ENCODE results near the gene CSTB.

CSTB gene

DNA sequence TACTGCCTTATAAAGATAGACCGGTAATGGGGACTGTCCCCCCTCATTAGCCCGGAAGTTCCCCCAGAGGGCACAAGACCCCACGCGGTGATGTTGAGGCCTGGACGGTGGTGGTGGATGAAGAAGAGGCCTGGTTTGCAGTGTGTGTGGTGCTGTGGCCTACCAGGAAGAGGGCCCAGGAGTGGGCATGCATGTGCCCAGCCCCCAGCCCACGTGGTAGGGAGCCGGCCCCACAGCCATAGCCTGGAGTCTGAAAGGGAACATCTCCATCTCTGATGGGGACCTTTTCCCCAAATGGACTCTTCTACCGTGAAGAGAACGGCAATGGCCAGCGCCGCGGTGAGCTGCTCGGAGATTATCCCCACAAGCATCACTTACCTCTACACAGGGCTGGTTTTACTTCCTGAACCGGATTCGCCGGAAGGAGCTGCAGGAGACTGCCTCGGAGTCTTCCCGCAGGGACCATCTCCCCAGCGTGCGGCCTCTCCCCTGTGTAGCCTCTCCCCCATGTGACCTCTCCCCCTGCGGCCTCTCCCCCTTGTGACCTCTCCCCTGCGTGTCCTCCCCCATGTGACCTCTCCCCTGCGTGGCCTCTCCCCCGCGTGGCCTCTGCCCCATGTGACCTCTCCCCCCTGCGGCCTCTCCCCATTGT lies 33.9 kb upstream of the CSTB start:
- Histone ChIP-seq H3K36me3 (ENCODE audit: control insufficient read depth, insufficient read depth, low read length) (peaks cover 15% of the 10 kb centered on the region; the same call in 1 of the 2 replicates), H3K27ac (ENCODE audit: low read depth, low read length) (no peak overlapping the region), H3K9me3 (ENCODE audit: control insufficient read depth, insufficient read depth, low read length) (no peaks in the 10 kb centered on the region), H3K27me3 (ENCODE audit: control insufficient read depth, insufficient read depth, low read length) (no peaks in the 10 kb centered on the region), H3K4me3 (ENCODE audit: low read depth, low read length) (no peak overlapping the region), H3K4me1 (ENCODE audit: control insufficient read depth, insufficient read depth, low read length) (peaks cover 14% of the 10 kb centered on the region), H3K9ac (ENCODE audit: low read depth, low read length) (no peak overlapping the region)

DNA sequence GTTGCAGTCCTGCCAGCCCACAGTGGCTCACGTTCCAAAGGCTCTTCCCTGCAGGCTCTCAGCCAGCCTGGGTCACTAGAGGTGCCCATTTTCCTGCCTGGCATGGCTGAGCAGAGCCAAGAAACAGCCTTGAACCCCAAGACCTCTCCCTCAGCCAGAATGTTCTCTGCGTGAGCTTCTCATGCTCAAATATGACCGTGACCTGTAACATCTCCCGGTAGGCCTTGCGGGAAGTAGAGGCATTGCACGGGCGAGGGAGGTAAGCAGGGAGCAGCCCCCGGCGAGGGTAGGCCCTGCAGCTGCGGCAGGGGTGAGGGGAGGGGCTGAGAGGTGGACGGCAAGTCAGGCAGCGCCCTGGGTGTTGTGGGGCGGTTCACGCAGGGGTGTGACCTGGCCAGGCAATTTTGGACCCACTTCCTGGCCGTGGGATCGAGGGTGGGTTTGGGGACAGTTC lies 33.3 kb upstream of the CSTB start:
- H3K27me3 ChIP-seq (ENCODE audit: control insufficient read depth, insufficient read depth, low read length) = no peaks in the 10 kb centered on the region
- H3K9ac ChIP-seq (ENCODE audit: low read depth, low read length) = no peak overlapping the region
- no peak overlapping the region for H3K27ac ChIP-seq (ENCODE audit: low read depth, low read length)
- peaks cover 18% of the 10 kb centered on the region for H3K36me3 ChIP-seq (ENCODE audit: control insufficient read depth, insufficient read depth, low read length)
- H3K4me1 ChIP-seq (ENCODE audit: control insufficient read depth, insufficient read depth, low read length) = peaks cover 8% of the 10 kb centered on the region; the same call in 1 of the 2 replicates
- H3K9me3 ChIP-seq (ENCODE audit: control insufficient read depth, insufficient read depth, low read length) = no peaks in the 10 kb centered on the region
- H3K4me3 ChIP-seq (ENCODE audit: low read depth, low read length) = no peak overlapping the region

DNA sequence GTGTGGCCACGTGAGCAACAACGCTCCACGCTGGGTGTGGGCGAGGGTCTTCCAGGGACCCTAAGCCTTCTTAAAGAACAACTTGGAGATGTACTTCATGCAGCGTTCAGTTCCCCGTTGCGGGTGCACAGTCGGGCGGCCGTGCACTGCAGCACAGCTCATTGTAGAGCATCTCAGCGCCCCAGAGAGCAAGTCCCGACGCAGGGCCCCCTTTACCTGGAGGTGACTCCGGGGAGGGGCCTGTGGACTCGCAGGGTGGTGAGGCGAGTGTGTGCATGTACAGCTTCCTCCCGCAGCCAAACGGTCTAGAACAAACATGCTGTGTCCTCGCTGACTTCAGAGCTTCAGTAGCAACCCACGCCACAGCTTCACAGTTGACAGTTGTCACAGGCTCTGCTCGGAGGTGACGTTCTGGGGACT lies 32.7 kb upstream of the CSTB start:
- H3K4me1 ChIP-seq (ENCODE audit: control insufficient read depth, insufficient read depth, low read length) = peaks cover 4% of the 10 kb centered on the region; the same call in 1 of the 2 replicates
- no peak overlapping the region for H3K9ac ChIP-seq (ENCODE audit: low read depth, low read length)
- no peak overlapping the region for H3K27ac ChIP-seq (ENCODE audit: low read depth, low read length)
- H3K27me3 ChIP-seq (ENCODE audit: control insufficient read depth, insufficient read depth, low read length) = no peaks in the 10 kb centered on the region
- H3K9me3 ChIP-seq (ENCODE audit: control insufficient read depth, insufficient read depth, low read length) = no peaks in the 10 kb centered on the region
- no peak overlapping the region for H3K4me3 ChIP-seq (ENCODE audit: low read depth, low read length)
- H3K36me3 ChIP-seq (ENCODE audit: control insufficient read depth, insufficient read depth, low read length) = peaks cover 23% of the 10 kb centered on the region

DNA sequence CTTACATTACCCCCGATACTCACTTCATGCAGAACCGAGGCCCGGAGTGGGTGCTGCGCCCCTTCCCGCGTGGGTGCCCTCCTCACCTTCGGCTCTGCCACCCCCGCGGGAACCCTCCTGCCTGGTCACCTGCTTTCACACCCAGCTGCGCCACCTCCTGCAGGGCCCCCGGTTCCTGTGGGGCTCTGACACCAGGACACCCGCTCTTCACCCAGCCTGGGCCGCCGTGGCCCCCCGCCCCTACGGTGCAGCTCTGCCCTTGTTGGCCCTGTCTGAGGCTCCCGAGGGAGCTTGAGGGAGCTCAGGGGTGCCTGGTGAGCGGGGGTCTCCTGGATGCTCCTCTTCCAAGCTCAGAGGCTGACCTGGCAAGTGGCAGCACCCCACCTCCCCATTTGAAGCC lies 32.3 kb upstream of the CSTB start:
- Histone ChIP-seq H3K36me3 (ENCODE audit: control insufficient read depth, insufficient read depth, low read length) (peaks cover 28% of the 10 kb centered on the region), H3K27me3 (ENCODE audit: control insufficient read depth, insufficient read depth, low read length) (no peaks in the 10 kb centered on the region), H3K4me1 (ENCODE audit: control insufficient read depth, insufficient read depth, low read length) (peaks cover 4% of the 10 kb centered on the region; the same call in 1 of the 2 replicates), H3K9me3 (ENCODE audit: control insufficient read depth, insufficient read depth, low read length) (no peaks in the 10 kb centered on the region), H3K27ac (ENCODE audit: low read depth, low read length) (no peak overlapping the region), H3K4me3 (ENCODE audit: low read depth, low read length) (no peak overlapping the region), H3K9ac (ENCODE audit: low read depth, low read length) (no peak overlapping the region)

DNA sequence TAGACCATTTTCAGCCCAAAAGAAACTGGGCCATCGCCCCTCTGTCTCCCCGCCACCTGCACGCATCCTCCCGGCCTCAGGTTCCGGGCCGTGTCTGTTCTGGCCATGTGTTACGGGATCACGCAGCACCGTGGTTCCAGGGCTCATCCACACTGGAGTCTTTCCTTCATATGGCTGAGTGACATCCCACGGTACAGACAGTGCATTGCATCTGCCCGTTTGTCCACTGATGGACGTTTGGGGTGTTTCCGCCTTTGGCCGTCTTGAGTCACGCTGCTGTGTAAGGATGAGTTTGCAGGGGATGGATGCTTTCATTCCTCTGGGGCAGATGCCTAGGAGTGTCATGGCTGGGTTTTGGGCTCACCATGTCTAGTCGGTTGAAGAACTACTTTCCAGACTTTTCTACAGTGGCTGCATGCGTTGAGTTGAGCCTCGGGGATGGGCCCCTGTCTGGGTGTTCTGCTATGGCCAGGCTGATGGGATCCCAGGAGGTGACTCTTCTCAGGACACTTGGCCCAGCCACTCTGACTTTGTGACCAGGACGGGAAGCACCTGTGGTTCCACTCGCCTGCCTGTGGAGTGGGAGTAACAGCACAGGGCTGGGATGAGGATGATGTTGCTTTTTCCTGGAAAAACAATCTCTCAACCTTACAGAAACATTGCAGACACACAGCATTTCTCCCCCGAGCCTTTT lies 30.1 kb upstream of the CSTB start:
- no peak overlapping the region for H3K9ac ChIP-seq (ENCODE audit: low read depth, low read length)
- peaks cover 50% of the 10 kb centered on the region for H3K36me3 ChIP-seq (ENCODE audit: control insufficient read depth, insufficient read depth, low read length)
- H3K27me3 ChIP-seq (ENCODE audit: control insufficient read depth, insufficient read depth, low read length) = no peaks in the 10 kb centered on the region
- H3K4me1 ChIP-seq (ENCODE audit: control insufficient read depth, insufficient read depth, low read length) = peaks cover 3% of the 10 kb centered on the region; the same call in 1 of the 2 replicates
- H3K9me3 ChIP-seq (ENCODE audit: control insufficient read depth, insufficient read depth, low read length) = no peaks in the 10 kb centered on the region
- H3K27ac ChIP-seq (ENCODE audit: low read depth, low read length) = no peak overlapping the region
- no peak overlapping the region for H3K4me3 ChIP-seq (ENCODE audit: low read depth, low read length)

DNA sequence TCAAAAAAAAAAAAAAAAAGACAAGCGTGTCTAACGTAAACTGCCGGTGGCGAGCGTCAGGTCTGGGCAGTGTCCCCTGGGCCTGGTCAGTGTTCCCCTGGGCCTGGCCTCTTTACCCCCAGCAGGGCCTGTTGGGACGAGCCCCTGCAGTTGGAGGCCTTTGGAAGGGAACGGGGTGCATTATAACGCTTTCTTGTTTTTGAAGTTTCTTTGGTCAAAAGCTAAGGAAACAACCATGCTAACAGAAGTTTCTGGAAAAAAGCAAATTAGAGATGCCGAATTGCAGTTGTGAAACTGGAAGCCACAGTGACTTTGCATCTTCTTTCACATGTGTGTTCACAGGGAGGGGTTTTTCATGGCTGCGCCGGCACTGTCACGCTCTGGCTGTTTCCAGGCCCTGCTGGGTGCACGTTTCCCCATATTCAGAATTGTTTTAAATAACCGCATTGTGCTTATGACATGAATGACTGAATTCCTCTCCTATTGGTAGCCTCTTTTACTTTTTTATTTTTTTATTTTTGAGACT lies 29.2 kb upstream of the CSTB start:
- Histone ChIP-seq H3K4me1 (ENCODE audit: control insufficient read depth, insufficient read depth, low read length) (no peaks in the 10 kb centered on the region), H3K9ac (ENCODE audit: low read depth, low read length) (no peak overlapping the region), H3K9me3 (ENCODE audit: control insufficient read depth, insufficient read depth, low read length) (no peaks in the 10 kb centered on the region), H3K4me3 (ENCODE audit: low read depth, low read length) (no peak overlapping the region), H3K36me3 (ENCODE audit: control insufficient read depth, insufficient read depth, low read length) (peaks cover 58% of the 10 kb centered on the region), H3K27ac (ENCODE audit: low read depth, low read length) (no peak overlapping the region), H3K27me3 (ENCODE audit: control insufficient read depth, insufficient read depth, low read length) (no peaks in the 10 kb centered on the region)

DNA sequence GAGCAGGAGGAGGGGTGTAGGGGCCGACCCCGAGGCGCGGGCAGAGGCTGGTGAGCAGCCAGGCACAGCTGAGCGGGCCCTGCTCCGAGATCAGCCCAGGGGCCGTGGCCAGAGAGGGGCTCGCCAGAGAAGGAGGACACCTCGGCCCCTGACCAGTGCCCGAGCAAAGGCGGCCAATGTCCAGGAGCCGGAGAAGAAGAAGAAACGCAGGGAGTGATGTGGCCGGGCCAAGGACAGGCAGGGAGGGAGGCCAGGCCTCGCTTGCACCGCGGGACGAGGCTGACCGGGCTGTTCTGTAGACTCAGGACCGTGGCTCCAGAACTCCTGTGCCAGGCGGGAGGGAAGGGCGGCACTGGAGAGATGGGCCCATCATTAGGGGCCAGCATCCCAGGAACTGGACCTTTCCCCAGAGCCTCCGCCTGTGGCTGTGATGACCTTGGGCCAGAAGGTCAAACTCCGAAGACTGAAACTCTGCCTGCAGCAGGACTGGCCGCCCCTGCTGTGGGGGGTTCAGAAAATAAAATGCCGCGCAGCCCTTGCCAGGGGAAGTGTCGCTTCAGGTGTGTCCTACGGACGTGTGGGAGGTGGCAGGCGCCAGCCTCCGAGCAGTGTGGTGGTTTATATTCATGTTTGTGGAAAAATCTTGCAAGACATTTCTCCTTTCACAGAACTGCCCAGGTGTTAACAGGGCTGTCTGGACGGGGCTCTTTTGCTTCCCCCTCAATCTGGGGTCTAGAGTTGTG lies 27.6 kb upstream of the CSTB start:
- Histone ChIP-seq H3K27ac (ENCODE audit: low read depth, low read length) (no peak overlapping the region), H3K27me3 (ENCODE audit: control insufficient read depth, insufficient read depth, low read length) (no peaks in the 10 kb centered on the region), H3K4me3 (ENCODE audit: low read depth, low read length) (no peak overlapping the region), H3K36me3 (ENCODE audit: control insufficient read depth, insufficient read depth, low read length) (peaks cover 74% of the 10 kb centered on the region), H3K9ac (ENCODE audit: low read depth, low read length) (no peak overlapping the region), H3K4me1 (ENCODE audit: control insufficient read depth, insufficient read depth, low read length) (no peaks in the 10 kb centered on the region), H3K9me3 (ENCODE audit: control insufficient read depth, insufficient read depth, low read length) (no peaks in the 10 kb centered on the region)

DNA sequence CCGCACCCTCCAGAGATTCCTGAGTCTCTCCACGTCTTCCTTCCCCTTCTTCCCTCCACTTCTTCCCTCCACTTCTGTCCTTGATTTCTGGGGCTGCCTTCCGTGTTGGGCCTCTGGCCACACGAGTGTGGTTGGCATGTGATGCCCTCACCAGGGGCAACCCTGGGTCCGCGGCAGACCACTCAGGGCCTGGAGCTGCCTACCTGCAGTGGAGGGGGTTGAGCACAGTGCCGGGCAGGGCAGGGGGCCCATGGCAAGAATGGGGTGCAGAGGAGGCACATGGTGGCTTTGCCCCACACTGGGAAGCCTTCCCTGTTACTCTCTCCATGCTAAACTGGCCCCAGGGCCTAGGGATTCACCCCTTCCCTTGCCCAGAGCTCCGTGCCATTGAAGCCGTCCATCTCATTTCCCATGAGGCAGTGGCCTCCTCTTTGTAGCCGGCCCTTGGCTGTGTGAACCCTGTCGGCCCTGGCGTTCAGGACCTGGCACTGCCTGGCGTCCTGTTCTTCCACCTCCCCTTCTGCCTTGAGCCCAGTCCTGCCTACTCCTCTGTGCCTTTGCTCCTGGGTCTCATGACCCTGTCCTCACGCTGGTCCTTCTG lies 26.7 kb upstream of the CSTB start:
- H3K4me1 ChIP-seq (ENCODE audit: control insufficient read depth, insufficient read depth, low read length) = no peaks in the 10 kb centered on the region
- H3K36me3 ChIP-seq (ENCODE audit: control insufficient read depth, insufficient read depth, low read length) = peaks cover 84% of the 10 kb centered on the region
- no peak overlapping the region for H3K4me3 ChIP-seq (ENCODE audit: low read depth, low read length)
- no peak overlapping the region for H3K9ac ChIP-seq (ENCODE audit: low read depth, low read length)
- H3K27me3 ChIP-seq (ENCODE audit: control insufficient read depth, insufficient read depth, low read length) = no peaks in the 10 kb centered on the region
- H3K27ac ChIP-seq (ENCODE audit: low read depth, low read length) = no peak overlapping the region
- no peaks in the 10 kb centered on the region for H3K9me3 ChIP-seq (ENCODE audit: control insufficient read depth, insufficient read depth, low read length)

DNA sequence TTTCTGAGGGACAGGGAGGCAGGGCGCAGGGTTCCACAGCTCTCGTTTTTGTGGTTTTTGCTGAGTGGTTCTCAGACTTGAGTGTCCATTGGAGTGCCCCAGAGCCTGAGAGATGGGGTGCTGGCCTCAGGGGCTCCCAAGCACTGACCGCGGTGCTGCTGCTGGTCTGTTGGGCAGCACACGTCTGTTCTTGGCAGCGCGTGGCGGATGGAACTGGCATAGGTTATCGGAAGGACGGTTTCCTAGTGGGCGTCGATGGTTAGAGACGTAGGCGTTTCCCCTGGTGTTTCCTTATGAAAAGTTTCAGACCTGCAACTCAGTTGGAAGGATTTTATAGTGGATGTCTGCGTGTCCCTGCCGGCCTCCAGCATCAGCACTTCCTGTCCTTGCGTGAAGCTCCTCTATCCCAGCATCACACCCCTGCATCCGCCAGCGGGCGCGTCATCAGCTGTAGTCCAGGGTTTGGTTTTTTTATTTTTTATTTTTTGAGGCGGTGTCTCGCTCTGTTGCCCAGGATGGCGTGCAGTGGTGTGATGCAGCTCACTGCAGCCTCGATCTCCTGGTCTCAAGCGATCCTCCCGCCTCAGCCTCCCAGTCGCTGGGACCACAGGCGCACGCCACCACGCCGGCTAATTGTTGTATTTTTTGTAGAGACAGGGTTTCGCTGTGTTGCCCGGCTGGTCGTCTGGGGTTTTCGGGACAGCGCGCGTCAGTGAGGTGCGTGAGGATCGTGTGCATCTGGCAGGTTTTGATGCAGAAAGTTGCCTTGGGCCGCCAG lies 25.1 kb upstream of the CSTB start:
- no peaks in the 10 kb centered on the region for H3K27me3 ChIP-seq (ENCODE audit: control insufficient read depth, insufficient read depth, low read length)
- no peak overlapping the region for H3K9ac ChIP-seq (ENCODE audit: low read depth, low read length)
- H3K4me1 ChIP-seq (ENCODE audit: control insufficient read depth, insufficient read depth, low read length) = no peaks in the 10 kb centered on the region
- no peaks in the 10 kb centered on the region for H3K9me3 ChIP-seq (ENCODE audit: control insufficient read depth, insufficient read depth, low read length)
- no peak overlapping the region for H3K27ac ChIP-seq (ENCODE audit: low read depth, low read length)
- peaks cover 95% of the 10 kb centered on the region for H3K36me3 ChIP-seq (ENCODE audit: control insufficient read depth, insufficient read depth, low read length)
- H3K4me3 ChIP-seq (ENCODE audit: low read depth, low read length) = no peak overlapping the region

DNA sequence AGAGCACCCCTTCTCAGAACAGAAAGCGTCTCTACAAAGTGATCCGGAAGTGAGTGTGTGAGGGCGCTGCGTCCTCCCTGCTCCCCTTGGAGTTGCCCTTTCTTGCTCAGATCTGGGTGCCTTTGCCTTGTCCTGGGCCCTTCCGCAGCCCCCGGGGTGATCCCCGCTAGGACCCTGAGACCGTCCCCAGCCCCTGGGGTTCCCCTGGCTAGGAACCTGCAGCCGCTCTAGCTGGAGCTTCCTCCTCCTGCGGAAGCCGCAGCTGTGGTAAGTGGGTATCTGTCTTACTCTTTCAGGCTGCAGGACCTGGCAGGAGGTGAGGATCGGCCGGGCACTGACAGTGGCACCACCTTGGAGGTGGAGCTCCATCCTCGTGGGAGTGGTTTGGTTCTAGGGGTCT lies 24.5 kb upstream of the CSTB start:
- H3K27me3 ChIP-seq (ENCODE audit: control insufficient read depth, insufficient read depth, low read length) = no peaks in the 10 kb centered on the region
- no peak overlapping the region for H3K4me3 ChIP-seq (ENCODE audit: low read depth, low read length)
- H3K9ac ChIP-seq (ENCODE audit: low read depth, low read length) = no peak overlapping the region
- no peaks in the 10 kb centered on the region for H3K9me3 ChIP-seq (ENCODE audit: control insufficient read depth, insufficient read depth, low read length)
- no peaks in the 10 kb centered on the region for H3K4me1 ChIP-seq (ENCODE audit: control insufficient read depth, insufficient read depth, low read length)
- H3K36me3 ChIP-seq (ENCODE audit: control insufficient read depth, insufficient read depth, low read length) = peaks cover 96% of the 10 kb centered on the region
- H3K27ac ChIP-seq (ENCODE audit: low read depth, low read length) = no peak overlapping the region

All from HUES48 (cell line).